ENCODE measurements around the gene AIMP1. TPM values are rescaled to one million over a fixed set of nuclear protein-coding genes. Genes with fewer than 3 reads are reported as not detected.
"Not testable (repeated sequence)": the region's sequence is repeated elsewhere in the genome, so short reads cannot be mapped to it uniquely, and the experiment has no call there.

Gene AIMP1
- total RNA-seq, 1 donor from 2014 or later, result 22.4 TPM

DNA sequence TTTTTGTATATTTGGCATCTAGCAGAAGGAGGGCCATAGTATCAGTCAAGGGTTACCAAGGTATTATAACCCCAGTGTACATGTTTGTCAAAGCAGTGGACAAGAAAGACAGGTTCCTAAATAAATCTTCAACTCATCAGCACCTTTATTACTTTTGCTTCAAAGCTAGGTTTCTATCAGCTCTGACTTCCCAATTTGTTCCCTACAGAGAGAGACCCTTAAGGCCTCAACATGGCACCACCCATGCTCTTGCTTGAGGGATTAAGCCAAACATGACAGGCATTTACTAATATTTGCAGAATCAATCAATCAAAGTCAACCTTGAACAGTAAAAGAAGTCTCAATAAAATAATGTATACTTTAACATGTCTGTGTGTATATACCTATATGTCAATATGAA, 9.8 kb upstream of the AIMP1 start:
- DNase-seq (ENCODE audit: low spot score in 2 of 2), result no peak
- no peak for FAIRE-seq

DNA sequence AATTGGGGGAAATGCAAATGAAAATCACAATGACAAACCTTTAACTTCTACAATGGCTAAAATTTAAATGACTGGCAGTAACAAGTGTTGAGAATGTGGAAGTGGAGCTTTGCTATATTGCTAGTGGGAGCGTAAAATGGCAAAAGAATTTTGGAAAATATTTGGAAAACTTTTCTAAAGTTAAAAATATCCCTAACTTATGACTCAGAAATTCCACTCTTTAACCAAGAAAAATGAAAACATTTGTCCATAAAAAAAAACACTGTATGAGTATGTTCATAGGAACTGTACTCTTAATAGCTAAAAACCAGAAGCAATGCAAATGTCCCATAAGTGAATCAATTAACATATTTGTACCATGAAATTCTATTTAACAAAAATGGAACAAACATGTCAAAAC, 4.0 kb upstream of the AIMP1 start:
- FAIRE-seq (no peak), DNase-seq (ENCODE audit: low spot score in 2 of 2) (no peak)

DNA sequence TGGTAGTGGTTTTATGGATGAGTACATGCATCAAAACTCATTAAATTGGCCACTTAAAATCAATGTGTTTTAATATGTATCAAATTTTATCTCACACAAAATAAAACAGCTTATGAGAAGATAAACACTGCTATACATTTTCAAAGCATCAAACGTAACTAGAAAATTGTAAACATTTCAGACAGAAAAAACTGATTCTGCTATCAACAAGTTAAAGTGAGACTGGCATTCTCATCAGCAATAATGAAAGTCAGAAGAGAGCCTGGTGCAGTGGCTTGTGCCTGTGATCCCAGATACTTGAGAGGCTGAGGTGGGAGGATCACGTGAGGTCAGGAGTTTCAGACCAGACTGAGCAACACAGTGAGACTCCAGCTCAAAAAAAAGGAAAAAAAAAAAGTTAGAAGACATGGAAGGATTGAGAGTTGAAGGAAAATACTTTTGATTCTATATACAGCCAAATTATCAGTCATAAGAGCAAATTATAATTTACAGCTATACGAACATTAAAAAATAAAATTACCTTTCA, 3.3 kb upstream of the AIMP1 start:
- no peak for FAIRE-seq
- DNase-seq (ENCODE audit: low spot score in 2 of 2), result no peak

DNA sequence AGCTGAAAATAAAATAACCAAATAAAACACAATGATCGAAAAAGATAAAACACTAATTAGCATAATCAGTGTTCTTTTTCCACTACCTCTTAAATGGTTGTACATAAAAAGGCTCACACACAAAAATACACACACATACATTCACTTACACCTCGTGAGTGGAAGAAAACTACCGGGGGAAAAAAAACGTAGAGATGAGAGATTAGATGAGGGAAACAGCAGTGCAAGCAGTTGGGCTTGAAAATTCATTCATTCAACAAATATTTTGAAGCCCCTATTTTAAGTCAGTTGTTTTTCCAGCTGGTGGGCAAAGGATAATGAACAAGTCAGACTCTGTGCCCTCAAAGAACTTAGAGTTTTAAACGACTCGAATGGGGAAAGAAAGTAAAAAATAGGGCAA, 1.4 kb upstream of the AIMP1 start:
- DNase-seq (ENCODE audit: low spot score in 2 of 2), result no peak
- FAIRE-seq, result no peak

DNA sequence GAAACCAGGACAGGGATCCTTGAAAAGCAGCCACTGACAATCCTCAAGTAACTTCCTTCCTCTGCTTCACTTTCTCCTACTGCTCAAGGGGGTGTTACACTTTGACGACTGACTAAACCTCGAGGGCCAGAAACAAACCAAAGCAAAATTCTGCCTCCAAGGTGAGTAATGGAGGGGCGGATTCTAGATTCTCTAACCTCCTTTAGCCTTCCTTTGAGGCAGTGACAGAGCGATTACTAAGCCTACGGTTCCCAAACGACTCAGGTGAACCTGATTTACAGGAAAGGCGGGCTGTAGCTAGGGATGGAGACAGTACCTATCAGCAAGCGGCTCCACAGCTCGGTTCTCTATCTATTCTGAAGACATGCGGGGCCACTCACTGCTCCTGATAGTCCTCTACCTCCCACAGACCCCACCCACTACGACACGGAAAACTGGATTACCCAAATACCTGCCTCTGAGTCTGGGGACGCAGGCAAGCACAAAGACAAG, 828 bp upstream of the AIMP1 start:
- no peak for FAIRE-seq
- DNase-seq (ENCODE audit: low spot score in 2 of 2), result no peak

DNA sequence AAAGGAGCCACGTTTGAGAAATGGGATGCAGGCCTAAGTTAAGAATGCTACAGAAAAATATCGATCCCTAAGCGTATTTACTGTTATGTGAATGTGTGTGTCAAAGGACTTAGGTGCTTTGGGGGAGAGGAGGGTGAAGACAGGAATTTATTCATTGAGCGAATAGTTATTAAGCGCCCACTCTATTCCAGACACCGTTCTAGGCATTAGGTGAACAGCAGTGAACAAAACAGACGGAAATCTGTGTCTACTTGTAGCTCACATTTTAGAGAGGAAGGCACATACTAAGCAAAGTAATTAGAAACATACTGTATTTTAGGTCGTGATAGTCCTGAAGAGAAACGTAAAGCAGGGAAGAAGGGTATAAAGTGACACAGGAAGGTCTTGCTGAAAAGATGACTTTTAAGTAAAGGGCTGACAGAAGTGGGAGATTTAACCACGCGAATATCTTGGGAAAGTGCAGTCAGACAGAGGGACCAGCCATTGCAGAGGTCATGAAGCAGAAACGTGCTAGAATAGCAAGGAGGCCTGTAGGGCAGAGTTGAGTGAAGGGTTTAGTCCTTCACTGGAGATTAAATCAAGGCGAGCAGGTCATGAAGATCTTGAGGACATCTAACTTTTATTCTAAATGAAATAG, 541 bp downstream of the AIMP1 start:
- DNase-seq (ENCODE audit: low spot score in 2 of 2) (no peak), FAIRE-seq (no peak)

DNA sequence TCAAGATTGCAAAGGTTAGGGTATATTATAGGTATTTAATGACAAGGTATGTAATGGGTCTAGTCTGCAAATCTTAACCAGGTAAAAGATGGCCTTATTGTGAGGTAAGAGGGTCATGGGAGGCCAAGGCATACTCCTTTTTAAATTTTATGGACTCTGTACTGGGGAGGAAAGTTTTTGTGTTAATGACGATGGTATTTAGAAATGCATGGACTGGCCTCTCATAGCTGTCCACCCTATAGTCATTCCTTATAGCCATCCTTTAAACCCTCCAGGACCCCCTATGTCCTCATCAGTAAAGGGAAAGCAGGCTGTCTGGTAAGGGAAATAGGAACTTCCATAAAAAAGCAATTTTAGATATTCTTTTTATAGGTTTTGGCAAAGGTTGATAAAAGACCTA, 1.5 kb downstream of the AIMP1 start:
- FAIRE-seq (no peak), DNase-seq (ENCODE audit: low spot score in 2 of 2) (no peak)

DNA sequence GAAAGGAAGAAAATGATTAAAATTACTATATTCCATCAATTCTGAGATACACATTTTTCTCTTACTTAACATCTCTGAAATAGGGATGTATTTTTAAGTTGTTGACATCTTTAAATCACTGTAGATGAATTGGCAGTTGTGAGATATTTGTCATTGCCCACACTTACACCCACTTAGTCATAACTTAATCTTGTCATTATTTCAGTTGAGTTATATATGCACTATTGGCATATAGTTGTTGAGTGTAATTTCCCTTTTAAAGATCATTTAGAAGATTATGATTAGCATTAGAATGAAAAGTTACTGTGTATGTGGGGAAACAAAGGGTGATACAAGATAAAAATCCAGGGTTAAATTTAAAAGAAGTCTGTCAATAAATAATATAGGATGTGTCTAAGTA, 2.2 kb downstream of the AIMP1 start:
- DNase-seq (ENCODE audit: low spot score in 2 of 2) (no peak), FAIRE-seq (no peak)

DNA sequence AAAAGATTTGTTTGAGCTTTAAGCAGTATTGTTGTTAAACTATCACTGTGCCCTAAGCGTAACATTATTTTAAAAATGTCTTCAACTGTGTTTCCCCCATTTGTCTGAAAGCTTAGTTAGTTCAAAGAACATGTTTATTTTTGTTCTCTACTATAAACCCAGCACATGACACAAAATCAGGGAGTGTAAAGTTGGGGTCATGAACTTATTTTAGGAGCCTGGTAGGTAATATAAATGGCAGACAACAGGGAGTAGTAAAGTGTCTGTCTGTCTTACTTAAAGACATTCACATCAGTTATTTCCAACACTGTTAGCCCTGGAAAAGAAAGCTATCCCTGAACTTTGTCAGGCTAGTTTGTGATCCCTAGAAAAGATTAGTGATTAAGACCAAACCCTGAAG, 3.9 kb downstream of the AIMP1 start:
- DNase-seq (ENCODE audit: low spot score in 2 of 2) (no peak), FAIRE-seq (no peak)

DNA sequence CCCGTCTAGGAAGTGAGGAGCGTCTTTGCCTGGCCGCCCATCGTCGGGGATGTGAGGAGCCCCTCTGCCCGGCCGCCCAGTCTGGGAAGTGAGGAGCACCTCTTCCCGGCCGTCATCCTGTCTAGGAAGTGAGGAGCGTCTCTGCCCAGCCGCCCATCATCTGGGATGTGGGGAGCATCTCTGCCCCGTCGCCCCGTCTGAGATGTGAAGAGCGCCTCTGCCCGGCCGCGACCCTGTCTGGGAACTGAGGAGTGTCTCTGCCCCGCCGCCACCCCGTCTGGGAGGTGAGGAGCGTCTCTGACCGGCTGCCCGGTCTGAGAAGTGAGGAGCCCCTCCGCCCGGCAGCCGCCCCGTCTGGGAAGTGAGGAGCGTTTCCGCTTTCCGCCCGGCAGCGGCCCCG, 4.8 kb downstream of the AIMP1 start:
- not testable (repeated sequence) for FAIRE-seq; DNase-seq (ENCODE audit: low spot score in 2 of 2)

DNA sequence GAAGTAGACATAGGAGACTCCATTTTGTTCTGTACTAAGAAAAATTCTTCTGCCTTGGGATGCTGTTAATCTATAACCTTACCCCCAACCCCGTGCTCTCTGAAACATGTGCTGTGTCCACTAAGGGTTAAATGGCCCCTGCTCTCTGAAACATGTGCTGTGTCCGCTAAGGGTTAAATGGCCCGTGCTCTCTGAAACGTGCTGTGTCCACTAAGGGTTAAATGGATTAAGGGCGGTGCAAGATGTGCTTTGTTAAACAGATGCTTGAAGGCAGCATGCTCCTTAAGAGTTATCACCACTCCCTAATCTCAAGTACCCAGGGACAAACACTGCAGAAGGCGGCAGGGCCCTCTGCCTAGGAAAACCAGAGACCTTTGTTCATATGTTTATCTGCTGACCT, 5.5 kb downstream of the AIMP1 start:
- DNase-seq (ENCODE audit: low spot score in 2 of 2); FAIRE-seq: not testable (repeated sequence)

DNA sequence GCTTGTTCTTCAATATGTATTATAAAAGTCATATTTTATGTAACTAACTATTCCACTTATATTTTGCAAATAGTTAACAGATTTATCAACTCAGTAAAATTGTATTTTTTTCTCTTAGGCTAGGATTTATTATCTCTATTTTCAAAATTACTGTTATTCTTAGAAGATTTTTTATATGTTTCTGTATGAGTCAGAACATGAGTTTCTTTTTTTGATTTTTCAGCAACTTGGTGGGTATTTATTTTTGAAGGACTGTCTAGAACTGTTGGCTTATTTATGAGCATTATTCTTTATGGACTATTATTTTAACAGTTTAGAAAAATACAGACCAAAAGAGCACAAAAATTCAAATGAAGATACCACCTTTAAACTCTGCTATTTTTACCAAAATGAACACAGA, 6.8 kb downstream of the AIMP1 start:
- FAIRE-seq (peak; percentile 30), DNase-seq (ENCODE audit: low spot score in 2 of 2) (no peak)

DNA sequence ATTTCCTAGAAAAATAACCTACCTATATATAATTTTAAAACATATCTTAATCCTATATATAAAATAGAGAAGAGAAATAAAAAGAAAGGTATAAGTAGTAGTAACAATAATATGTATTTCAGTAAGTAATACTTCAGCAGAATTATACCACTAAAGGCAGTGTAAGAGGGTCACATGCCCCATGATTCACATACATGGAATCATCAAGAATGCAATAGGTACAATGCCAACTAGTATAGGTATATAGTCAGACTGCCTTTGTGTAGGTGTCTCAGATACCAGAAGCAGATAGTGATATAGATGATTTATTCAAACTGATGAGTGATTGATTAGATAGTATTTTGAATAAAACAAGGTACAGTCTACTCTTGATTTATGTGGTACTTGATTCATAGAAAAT, 9.4 kb downstream of the AIMP1 start:
- no peak for DNase-seq (ENCODE audit: low spot score in 2 of 2)

DNA sequence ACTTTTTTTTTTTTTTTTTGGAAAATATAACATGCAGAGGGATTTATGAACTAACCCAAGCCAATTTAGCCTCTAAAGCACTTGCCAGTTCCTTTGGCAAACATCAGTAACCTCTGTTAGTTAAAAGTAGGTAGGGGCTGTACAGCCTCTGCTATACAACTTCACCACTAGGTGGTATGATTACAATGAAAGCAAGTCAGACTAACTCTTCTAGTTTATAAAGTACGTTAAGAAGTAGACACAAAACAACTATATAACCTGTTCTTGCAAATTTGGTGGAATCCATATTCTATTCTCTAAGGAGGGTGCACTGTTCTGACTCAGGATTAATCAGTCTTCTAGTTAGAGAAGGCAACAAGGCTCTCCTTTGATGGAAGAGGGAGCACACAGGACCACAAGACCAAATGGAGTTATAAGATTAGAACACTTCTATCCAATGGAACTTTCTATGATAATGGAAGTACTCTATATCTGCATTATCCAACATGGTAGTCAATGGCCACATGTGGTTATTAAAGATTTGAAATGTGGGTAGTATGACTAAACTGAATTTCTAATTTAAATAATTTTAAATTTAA, 12.8 kb downstream of the AIMP1 start:
- no peak for FAIRE-seq

More for the DNA sequence above, 9.4 kb downstream of the AIMP1 start:
- no peak for FAIRE-seq

DNA sequence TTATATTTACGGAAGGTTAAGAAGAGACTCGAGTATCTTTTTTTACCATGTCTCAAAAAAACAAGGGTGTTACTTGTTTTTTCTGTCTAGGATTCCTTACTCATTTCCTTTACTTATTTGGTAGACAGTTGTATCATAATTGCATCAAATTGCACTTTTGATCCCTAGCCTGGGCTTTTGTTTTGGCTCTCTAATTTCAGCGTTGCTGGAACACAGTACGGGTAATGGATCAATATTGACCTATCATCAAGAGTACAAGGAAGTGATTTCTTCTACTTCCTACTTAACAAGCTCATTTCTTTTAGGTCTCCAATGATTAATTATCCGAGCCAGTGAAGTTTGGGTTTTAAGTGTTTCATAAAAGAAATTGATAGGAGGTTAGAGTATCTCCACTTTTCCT, 16.8 kb downstream of the AIMP1 start:
- DNase-seq (ENCODE audit: low spot score in 2 of 2), result no peak
- no peak for FAIRE-seq

More for the DNA sequence above, 12.8 kb downstream of the AIMP1 start:
- DNase-seq (ENCODE audit: low spot score in 2 of 2), result no peak

DNA sequence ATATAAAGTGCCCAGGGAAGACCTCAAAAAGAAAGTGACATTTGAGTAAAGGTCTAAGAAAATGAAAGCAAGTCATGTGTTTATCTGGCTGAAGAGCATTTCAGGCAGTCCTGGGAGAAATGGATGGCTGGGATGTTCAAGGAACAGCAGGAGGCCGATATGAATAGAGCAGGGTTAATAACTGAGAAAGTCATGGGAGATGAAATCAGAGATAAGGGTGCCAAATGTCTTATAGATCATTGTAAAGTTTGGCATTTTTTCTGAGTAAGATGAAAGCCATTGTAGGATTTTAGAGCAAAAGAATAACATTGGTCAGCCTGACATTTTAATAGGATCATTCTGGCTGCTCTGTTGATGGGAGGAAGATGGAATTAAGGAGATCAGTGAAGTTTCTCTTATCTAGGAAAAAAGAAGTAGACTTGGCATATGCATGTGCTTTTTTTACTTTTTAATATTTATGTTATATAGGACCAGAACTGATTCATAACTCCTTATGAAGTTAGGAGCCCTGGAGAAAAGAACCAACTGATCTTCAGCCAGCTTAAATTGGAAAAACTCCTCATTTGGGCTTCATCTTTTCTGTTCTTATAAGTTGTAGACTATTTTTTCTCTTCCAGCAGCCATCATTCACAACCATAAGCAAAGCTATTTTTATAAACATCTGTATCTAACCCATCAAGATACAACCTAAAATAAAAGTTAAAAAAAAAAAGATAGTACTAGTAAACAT, 18.6 kb downstream of the AIMP1 start:
- DNase-seq (ENCODE audit: low spot score in 2 of 2) (no peak), FAIRE-seq (no peak)

DNA sequence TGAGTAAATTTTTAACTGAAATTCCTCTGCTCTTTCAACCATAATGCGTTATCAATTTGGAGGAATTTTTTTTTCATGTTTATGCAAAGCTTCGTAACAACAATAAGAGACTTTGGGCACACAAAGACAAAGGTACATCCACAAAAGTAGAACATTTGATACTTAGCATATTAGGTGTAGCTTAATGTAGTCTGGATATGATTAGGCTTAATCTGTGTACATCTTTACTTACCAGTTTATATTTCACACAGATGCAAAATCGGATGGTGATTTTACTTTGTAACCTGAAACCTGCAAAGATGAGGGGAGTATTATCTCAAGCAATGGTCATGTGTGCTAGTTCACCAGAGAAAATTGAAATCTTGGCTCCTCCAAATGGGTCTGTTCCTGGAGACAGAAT, 20.3 kb downstream of the AIMP1 start:
- no peak for FAIRE-seq

DNA sequence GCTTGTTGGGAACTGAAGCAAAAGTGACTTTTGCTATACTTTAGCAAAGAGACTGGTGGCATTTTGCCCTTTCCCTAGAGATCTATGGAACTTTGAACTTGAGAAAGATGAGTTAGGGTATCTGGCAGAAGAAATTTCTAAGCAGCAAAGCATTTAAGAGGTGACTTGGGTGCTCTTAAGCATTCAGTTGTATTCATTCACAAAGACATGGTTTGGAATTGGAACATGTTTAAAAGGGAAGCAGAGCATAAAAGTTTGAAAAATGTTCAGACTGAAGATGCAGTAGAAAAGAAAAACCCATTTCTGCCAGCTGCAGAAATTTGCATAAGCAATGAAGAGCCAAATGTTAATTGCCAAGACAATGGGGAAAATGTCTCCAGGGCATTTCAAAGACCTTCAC, 21.6 kb downstream of the AIMP1 start:
- no peak for FAIRE-seq
- DNase-seq (ENCODE audit: low spot score in 2 of 2), result no peak

More for the DNA sequence above, 20.3 kb downstream of the AIMP1 start:
- DNase-seq (ENCODE audit: low spot score in 2 of 2), result no peak

DNA sequence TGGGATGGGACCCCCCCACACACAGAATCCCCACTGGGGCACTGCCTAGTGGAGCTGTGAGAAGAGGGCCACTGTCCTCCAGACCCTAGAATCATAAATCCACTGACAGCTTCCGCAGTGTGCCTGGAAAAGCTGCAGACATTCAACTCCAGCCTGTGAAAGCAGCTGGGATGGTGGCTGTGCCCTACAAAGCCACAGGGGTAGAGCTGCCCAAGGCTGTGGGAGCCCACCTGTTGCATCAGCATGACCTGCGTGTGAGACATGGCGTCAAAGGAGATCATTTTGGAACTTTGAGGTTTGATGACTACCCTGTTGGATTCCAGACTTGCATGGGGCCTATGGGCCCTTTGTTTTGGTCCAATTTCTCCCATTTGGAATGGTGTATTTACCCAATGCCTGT, 22.3 kb downstream of the AIMP1 start:
- no peak for DNase-seq (ENCODE audit: low spot score in 2 of 2)
- FAIRE-seq, result no peak

DNA sequence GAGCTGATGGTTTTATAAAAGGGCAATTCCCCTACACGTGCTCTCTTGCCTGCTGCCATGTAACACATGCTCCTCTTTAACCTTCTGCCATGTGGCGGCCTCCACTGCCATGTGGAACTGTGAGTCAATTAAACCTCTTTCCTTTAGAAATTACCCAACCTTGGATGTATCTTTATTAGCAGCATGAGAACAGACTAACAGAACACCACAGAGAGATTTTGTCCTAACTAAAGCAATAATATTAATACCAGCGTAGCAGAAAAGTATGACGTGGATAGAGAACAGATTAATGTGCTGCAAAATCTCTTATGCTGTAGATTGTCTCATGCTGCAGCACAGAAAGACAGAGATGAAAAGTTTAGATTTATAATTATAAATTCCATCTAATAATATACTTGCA, 23.1 kb downstream of the AIMP1 start:
- FAIRE-seq, result no peak

DNA sequence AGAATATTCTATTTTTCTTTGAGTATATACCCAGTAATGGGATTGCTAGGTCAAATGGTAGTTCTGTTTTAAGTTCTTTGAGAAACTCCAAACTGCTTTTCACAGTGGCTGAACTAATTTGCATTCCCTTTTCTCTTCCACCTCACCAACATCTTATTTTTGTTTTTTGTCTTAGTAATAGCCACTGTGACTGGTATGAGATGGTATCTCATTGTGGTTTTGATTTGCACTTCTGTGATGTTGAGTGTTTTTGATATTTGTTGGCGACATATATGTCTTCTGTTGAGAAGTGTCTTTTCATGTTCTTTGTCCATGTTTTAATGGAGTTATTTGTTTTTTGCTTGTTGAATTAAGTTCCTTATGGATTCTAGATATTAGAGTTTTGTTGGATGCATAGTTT, 24.4 kb downstream of the AIMP1 start:
- DNase-seq (ENCODE audit: low spot score in 2 of 2), result no peak
- FAIRE-seq, result no peak

More for the DNA sequence above, 23.1 kb downstream of the AIMP1 start:
- DNase-seq (ENCODE audit: low spot score in 2 of 2), result no peak
